Activated T-helper 1 cell treated with anti-CD3 and anti-CD28 coated beads, Interleukin-12 subunit alpha, Interleukin-12 subunit beta, Interleukin-2, Interleukin-4 antibody, amounts not matched to agents 30 ng/mL and 10 ng/mL and 1 ng/mL, durations not matched to agents 14 hours and 24 hours and 36 hours (primary cell): ENCODE data around the gene INO80B. TPM values are rescaled to one million over a fixed set of nuclear protein-coding genes. Genes with fewer than 3 reads are reported as not detected.

Source experiments
- DNase-seq: peaks from one replicate; pipeline ENCODE4 v3.0.0; 2021; ENCODE audit warnings: low spot score
- H3K27ac Mint-ChIP-seq: one replicate; pipeline ENCODE4 v1.8.0; 2021; ENCODE audit warnings: mild to moderate bottlenecking, mixed read lengths
- H3K27me3 Mint-ChIP-seq: one replicate; pipeline ENCODE4 v1.8.0; 2022; ENCODE audit warnings: mild to moderate bottlenecking, moderate library complexity, mixed read lengths; ENCODE audit not compliant: insufficient read depth
- H3K36me3 Mint-ChIP-seq: one replicate; pipeline ENCODE4 v1.8.0; 2021; ENCODE audit warnings: low read depth, mixed read lengths
- H3K4me1 Mint-ChIP-seq: one replicate; pipeline ENCODE4 v1.8.0; 2021; ENCODE audit warnings: low read depth, mixed read lengths
- H3K4me3 Mint-ChIP-seq: one replicate; pipeline ENCODE4 v1.8.0; 2021; ENCODE audit warnings: mild to moderate bottlenecking, moderate library complexity, mixed read lengths
- H3K9me3 Mint-ChIP-seq: one replicate; pipeline ENCODE4 v1.8.0; 2021; ENCODE audit warnings: mixed read lengths
- intact Hi-C: fragments of 100-400 bp; cut with micrococcal nuclease; formaldehyde crosslinking; loops from one replicate; pipeline ENCODE4 v1.15.1; 2024
- total RNA-seq: library from RNA; stranded (reverse); gene quantifications from 2 replicates; pipeline ENCODE4 v1.2.3, GENCODE V29; 2022

Gene INO80B
- total RNA-seq, 1 donor from 2014 or later, result 67.8 TPM

DNA sequence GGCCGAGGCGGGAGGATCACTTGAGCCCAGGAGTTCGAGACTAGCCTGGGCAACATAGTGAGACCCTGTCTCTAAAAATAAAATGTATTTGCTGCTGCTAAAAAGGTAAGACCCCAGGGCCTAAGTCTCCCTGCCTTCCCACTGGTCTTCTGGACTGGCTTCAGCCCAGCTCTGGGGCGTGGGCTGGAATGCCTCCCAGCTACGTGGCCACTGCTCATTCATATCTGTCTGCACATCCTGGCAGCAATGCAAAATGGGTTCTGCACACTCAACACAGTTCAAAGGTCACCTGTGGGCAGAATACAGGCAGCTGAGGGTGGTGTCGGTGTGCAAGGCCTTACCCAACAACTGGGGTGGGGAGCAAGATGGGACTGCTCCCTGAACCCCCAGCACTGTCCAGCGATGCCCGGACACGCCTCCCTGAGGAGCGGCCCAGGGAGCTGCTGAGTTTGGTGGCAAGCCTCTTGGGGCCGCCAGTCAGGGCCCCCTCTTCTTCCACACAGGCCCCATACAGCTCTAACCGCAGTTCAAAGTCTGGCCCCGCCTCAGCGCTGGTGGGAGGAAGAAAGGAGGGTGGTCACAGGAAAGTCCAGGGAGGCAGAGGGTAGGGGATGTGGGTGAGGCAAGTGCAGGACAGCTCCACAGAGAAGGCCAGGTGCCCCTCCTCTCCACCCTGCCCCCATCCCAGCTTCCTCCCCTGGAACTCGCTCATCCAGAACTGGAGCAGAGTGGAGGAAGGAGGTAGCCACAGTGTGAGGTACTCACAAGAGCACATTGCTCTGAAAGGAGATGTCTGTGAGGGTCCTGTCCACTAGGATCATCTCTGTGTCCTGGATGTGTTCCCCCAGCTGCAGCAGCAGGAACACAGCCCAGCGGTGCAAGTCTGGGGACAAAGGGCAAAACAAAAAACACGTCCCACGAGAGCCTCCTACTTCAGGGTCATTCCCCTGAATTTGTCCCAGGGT, 25.1 kb upstream of the INO80B start:
- Mint-ChIP-seq H3K4me3 (no peak overlapping the region), H3K4me1 (no peaks in the 10 kb centered on the region), H3K27me3 (no peaks in the 10 kb centered on the region), H3K27ac (no peak overlapping the region), H3K9me3 (no peaks in the 10 kb centered on the region), H3K36me3 (peaks cover 17% of the 10 kb centered on the region)
- no peak for DNase-seq
- intact Hi-C loops, result loop anchor here (10.0 kb wide), 1 partner anchor 225 kb away; the partner anchor contains the start of gene SEMA4F

DNA sequence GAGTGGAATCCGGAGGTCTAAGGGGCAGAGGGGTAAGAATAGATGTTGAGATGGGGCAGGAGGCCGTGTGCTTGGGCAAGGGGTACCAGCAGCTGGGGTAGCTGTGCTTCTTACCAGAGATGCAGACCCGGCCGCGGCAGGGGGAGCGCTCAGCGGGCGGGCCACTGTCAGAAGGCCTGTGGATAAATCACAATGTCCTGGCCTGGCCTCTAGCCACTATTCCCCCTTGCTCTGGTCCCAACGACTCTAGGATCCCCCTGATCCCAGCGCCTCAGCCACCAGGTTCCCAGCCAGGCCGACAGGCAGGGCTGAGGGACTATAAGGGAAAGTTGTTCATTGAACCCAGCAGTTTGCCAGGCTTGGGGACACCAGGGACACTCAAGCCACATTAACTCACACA, 24.4 kb upstream of the INO80B start:
- H3K27me3 Mint-ChIP-seq, result no peaks in the 10 kb centered on the region
- H3K36me3 Mint-ChIP-seq, result peaks cover 10% of the 10 kb centered on the region
- H3K4me1 Mint-ChIP-seq, result no peaks in the 10 kb centered on the region
- no peaks in the 10 kb centered on the region for H3K9me3 Mint-ChIP-seq
- no peak overlapping the region for H3K27ac Mint-ChIP-seq
- DNase-seq, result no peak
- intact Hi-C loops, result no loop called here
- no peak overlapping the region for H3K4me3 Mint-ChIP-seq

DNA sequence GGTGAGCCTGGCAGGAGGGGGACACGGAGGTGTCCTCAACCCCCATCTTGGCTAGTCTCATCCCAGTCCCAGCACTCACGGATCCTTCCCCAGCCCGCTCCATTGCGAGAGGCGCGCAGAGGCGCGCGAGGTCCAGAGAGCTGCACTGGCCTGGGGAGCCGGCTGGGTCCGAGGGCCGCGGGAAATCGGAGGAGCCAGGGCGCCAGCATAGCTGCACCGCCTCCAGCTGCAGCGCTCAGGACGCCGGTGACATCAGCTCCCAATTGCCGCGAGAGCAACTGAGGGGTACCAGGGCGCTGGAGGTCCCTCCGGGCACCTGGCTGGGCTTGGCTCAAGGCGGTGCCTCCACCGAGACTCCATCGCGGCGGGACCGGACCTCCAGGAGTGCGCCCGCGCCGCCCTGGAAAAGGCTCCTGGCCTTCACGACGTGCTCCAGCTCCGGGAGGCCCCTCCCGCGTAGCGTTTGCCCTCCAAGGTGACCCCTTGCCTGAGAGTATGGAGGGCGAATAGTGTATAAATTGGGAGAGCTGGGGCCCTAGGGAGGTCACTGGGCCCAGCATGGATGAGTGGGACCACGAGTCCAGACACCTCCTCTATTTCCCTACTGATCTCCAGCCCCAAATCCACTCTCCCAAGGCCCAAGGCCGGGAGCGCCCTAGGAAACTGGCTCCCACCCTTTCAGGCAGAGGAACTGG, 18.6 kb upstream of the INO80B start:
- intact Hi-C loops, result no loop called here
- Mint-ChIP-seq H3K4me1 (peaks cover 12% of the 10 kb centered on the region), H3K4me3 (no peak overlapping the region), H3K9me3 (no peaks in the 10 kb centered on the region), H3K27me3 (peaks cover 12% of the 10 kb centered on the region), H3K36me3 (no peaks in the 10 kb centered on the region), H3K27ac (no peak overlapping the region)
- no peak for DNase-seq

DNA sequence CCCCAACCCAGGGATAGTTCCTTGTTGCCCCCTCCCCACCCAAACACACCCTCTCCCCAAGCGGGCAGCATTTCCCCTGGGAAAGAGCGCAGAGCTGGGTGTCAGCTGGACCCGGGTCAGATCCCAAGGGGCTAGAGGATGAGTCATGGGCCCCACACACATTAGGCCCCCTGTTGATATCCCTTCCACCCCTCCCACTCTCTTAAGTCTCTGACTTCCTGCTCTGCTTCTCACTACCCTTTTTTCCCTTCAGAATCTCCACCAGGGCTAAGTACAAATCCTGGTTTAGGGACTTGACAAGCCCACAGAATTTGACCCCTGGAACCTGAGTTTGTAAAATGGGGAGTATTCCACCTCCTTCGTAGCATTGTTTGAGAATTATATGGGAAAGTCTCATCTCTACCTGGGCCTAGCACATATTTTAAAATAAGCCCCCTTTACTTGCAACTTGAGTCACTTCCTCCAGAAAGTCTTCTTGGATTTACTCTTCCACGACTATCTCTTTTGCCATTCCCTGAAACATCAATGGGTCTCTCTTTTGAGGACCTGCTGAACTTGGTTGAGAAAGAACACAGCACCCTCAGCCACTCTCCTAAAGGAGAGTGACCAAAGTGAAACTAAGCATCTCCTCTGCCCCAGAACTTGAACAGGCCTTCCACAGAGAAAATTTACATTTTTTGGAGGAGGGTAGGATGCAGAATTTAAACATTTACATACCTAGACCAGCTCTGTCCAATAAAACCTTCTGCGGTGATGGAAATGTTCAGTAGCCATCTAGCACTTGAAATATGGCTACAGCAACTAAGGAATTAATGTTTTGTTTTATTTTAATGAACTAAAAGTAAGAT, 17.8 kb upstream of the INO80B start:
- Mint-ChIP-seq H3K9me3 (no peaks in the 10 kb centered on the region), H3K27me3 (peaks cover 13% of the 10 kb centered on the region)

DNA sequence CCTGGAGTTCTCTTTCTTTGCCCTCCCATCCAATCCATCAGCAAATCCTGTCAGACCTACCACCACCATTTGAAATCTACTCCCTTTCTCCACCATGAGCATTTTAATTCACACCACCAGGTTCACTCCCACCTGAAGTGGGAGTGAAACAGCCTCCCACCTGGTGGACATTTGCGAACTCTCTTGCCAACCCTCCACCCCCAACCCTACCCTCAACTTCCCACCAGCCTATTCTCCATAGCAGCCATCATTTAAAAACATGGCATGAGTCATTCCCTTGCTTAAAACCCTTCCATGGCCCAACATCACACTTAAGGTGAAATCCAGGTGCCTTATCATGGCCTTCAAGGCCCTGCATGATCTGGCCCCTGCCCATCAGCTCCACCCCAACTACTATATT, 16.6 kb upstream of the INO80B start:
- Mint-ChIP-seq H3K27me3 (peaks cover 21% of the 10 kb centered on the region), H3K4me1 (peaks cover 12% of the 10 kb centered on the region), H3K36me3 (no peaks in the 10 kb centered on the region), H3K27ac (no peak overlapping the region), H3K9me3 (no peaks in the 10 kb centered on the region), H3K4me3 (no peak overlapping the region)
- DNase-seq, result no peak
- intact Hi-C loops, result no loop called here

More for the DNA sequence above, 17.8 kb upstream of the INO80B start:
- peaks cover 12% of the 10 kb centered on the region for H3K4me1 Mint-ChIP-seq
- H3K27ac Mint-ChIP-seq, result no peak overlapping the region
- no peak overlapping the region for H3K4me3 Mint-ChIP-seq
- no peaks in the 10 kb centered on the region for H3K36me3 Mint-ChIP-seq
- no peak for DNase-seq
- intact Hi-C loops, result no loop called here

DNA sequence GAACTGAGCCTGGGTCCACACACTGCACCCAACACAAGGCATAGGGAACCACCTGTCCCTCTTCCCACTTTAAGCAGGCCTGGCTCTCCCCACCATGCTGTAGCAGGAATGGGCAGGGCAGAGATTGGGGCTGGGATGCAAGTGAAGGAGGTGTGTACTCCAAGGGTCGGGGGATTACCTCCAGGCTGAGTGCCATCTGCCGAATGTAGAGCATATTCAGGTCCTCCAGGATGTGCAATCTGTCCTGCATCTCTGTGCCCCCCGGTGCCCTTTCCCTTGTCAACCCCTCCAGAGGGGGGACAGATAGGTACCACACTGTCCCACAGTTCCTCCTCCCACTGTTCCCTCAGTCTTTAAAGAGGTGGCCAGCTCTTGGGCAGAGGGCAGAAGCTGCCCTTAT, 15.5 kb upstream of the INO80B start:
- H3K27me3 Mint-ChIP-seq, result peaks cover 28% of the 10 kb centered on the region
- no peak overlapping the region for H3K4me3 Mint-ChIP-seq
- intact Hi-C loops, result no loop called here
- peaks cover 17% of the 10 kb centered on the region for H3K4me1 Mint-ChIP-seq
- H3K27ac Mint-ChIP-seq, result no peak overlapping the region
- no peaks in the 10 kb centered on the region for H3K9me3 Mint-ChIP-seq
- no peaks in the 10 kb centered on the region for H3K36me3 Mint-ChIP-seq
- no peak for DNase-seq

DNA sequence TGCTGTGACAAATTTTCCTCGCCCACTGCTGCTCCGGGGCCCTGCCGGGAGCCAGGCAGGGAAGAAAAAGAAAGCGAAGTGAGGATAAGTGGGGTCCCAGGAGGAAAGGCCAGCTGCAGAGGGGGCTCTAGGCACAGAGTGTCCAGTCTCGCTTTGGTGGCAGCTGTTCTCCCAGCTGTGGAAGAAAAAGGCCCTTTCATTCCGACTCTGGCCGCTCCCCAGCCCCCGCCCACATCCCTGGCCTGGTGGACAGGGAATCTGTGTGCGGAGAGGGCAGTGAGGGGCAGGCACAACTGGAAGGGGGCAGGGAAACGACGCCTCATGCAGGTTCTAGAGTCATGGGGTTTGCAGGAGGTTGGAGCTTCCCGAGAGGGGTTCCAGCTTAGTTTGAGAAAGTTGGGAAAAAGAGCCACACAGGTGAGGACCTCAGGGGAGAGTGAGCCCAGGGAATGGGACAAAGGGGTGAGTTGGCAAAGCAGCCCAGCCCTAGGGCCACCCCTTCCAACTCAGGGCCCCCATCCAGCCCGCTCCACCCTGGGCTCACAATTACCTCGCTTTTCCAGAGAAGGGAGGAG, 15.0 kb upstream of the INO80B start:
- peaks cover 22% of the 10 kb centered on the region for H3K4me1 Mint-ChIP-seq
- H3K9me3 Mint-ChIP-seq, result no peaks in the 10 kb centered on the region
- H3K27me3 Mint-ChIP-seq, result peaks cover 33% of the 10 kb centered on the region
- intact Hi-C loops, result loop anchor here (1.0 to 2.0 kb wide), 2 partner anchors 15 to 19 kb away; partner anchors contain the start of genes C2orf81, INO80B and WDR54
- H3K36me3 Mint-ChIP-seq, result no peaks in the 10 kb centered on the region
- peak overlapping the region; percentile 10 for H3K27ac Mint-ChIP-seq
- DNase-seq, result no peak
- peak overlapping the region; percentile 27 for H3K4me3 Mint-ChIP-seq

DNA sequence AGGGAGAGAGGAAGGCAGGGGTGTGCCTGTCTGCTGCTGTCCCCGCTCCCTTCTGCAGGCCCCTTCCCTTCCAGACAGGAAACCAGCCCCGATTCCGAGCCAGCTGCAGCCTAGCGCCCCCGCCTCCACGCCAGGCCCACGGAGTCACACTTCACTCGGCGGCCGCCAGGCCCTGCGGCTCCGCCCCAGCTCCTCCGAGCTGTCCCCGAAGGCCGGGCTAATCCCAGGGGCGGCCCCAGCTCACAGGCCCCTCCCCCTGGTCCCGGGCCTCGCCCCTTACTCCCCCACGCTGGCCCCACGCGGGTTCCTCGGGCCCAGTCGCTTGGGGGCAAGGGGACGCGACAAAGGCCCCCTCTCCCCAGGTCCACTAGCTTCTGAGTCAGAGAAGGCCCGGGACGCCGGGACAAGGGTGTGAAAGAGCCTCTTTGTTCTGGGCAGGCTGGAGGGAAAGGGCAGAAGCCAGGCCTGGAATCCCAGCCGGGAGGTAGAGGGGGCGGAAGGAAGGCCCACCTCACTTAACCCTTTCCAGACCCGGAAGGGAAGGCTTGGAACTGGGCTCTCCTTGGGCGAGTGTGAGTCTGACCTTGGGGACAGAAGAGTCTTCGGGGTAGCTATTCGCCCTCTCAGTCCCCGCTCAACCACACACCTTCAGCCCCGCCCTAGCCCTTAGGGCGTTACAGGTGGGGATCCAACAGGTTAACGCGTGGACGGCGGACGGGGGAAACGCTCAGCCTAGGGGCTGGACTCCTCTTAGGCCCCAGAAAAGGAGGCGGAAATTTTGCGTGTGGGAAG, 14.3 kb upstream of the INO80B start:
- H3K9me3 Mint-ChIP-seq, result no peaks in the 10 kb centered on the region
- intact Hi-C loops, result loop anchor here (1.0 to 2.0 kb wide), 2 partner anchors 14 to 19 kb away; partner anchors contain the start of genes C2orf81, INO80B and WDR54
- DNase-seq, result peak; percentile 37
- H3K4me3 Mint-ChIP-seq, result peak overlapping the region; percentile 73
- H3K36me3 Mint-ChIP-seq, result no peaks in the 10 kb centered on the region
- H3K27ac Mint-ChIP-seq, result no peak overlapping the region
- H3K4me1 Mint-ChIP-seq, result peaks cover 22% of the 10 kb centered on the region
- H3K27me3 Mint-ChIP-seq, result peaks cover 36% of the 10 kb centered on the region

DNA sequence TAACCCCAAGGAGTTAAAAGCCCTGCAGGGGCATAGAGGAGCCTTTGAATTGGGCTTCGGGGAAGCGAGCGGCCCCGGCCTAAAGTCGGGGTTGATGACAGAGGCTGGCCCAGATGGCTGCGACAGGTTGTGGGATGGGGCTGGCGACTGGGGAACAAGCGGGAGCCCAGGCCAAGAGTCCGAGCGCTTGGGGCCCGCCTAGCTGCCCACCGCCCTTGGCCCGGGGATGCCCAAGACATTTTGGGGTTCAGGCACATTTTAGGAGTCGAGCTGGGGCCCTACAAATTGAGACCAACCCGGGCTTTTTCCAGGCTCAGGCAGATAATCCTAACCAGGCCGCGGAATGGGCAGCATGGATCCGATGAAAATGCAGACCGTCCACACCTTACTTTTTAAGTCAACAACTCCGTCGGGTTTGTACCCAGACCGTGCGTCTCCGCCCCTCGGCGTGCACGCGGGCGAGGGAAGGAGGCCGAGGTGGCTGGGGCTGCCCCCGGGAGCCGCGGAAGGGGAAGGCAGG, 13.7 kb upstream of the INO80B start:
- Mint-ChIP-seq H3K4me3 (peak overlapping the region; percentile 73), H3K36me3 (no peaks in the 10 kb centered on the region), H3K9me3 (no peaks in the 10 kb centered on the region), H3K27me3 (peaks cover 36% of the 10 kb centered on the region), H3K4me1 (peaks cover 22% of the 10 kb centered on the region), H3K27ac (no peak overlapping the region)
- intact Hi-C loops, result loop anchor here (2.0 kb wide), 1 partner anchor 14 kb away; the partner anchor contains the start of gene INO80B
- DNase-seq, result no peak

DNA sequence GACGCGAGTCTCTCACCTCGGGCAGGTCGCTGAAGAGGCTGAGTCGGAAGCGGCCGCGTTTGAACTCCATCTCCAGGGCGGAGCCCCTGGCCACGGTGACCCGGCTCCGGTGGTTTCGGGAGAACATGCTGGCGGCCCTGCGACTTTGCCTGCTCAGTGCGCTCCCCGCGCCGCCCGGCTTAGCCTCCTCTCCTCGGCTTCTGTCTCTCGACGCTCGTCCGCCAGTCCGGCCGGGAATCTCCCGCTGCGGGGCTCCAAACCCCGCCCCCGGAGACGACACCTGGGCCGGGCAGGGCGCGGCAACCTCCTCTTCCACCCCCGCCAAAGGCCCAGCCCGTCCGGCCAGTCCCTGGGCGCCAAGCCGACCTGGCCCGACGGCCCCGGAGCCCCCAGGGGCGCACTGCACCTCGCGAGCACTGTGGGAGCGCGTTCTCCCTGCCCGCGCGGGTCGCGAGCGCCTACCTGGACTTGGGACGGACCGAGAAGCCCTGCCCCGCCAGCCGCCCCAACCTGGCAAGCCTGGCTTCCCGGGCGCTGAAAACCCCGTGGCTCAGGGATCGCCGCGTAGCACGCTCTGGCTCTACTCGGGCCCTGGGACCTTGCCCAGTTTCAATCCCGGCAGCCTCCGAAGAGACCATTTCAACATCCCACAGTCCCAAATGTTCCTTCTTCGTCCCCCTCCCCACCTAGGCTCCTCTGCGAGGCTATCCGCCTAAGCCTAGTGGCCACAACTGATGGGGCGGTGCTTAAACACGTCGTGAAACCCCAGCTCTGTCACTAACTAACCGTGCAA, 13.0 kb upstream of the INO80B start, which contains the start of gene RTKN:
Gene RTKN (minus strand): TSS at position 248 of the 793 bp plus-strand sequence. CDS start 121 bp downstream, at position 127.
- H3K4me3 Mint-ChIP-seq, result peak within 1 kb of the TSS; percentile 73
- H3K27ac Mint-ChIP-seq, result no peak within 1 kb of the TSS
- no peaks in the 10 kb centered on the region for H3K36me3 Mint-ChIP-seq
- intact Hi-C loops, result loop anchor here (2.0 kb wide), 1 partner anchor 13 kb away; the partner anchor contains the start of gene INO80B
- DNase-seq, result peak; percentile 34
- no peaks in the 10 kb centered on the region for H3K9me3 Mint-ChIP-seq
- H3K27me3 Mint-ChIP-seq, result peaks cover 36% of the 10 kb centered on the region
- peaks cover 22% of the 10 kb centered on the region for H3K4me1 Mint-ChIP-seq
